ENCODE measurements around the gene KBTBD13. TPM values are rescaled to one million over a fixed set of nuclear protein-coding genes. Genes with fewer than 3 reads are reported as not detected.

Gene KBTBD13
- total RNA-seq = under 1 TPM in 1 of 5 donors, not detected in 4; 0.18 TPM
- not detected for polyA plus RNA-seq
- long read RNA-seq, donor 1 = 0 reads
- long read RNA-seq, donor 2 = 0 reads
- long read RNA-seq, donor 3 = 0 reads
- long read RNA-seq, donor 4 = 0 reads
- long read RNA-seq, donor 5 = 0 reads
- long read RNA-seq, donor 6 = 0 reads
- long read RNA-seq, donor 7 = 0 reads
- long read RNA-seq, donor 8 = 0 reads
- long read RNA-seq, donor 9 = 0 reads
- long read RNA-seq, donor 10 = 0 reads

DNA sequence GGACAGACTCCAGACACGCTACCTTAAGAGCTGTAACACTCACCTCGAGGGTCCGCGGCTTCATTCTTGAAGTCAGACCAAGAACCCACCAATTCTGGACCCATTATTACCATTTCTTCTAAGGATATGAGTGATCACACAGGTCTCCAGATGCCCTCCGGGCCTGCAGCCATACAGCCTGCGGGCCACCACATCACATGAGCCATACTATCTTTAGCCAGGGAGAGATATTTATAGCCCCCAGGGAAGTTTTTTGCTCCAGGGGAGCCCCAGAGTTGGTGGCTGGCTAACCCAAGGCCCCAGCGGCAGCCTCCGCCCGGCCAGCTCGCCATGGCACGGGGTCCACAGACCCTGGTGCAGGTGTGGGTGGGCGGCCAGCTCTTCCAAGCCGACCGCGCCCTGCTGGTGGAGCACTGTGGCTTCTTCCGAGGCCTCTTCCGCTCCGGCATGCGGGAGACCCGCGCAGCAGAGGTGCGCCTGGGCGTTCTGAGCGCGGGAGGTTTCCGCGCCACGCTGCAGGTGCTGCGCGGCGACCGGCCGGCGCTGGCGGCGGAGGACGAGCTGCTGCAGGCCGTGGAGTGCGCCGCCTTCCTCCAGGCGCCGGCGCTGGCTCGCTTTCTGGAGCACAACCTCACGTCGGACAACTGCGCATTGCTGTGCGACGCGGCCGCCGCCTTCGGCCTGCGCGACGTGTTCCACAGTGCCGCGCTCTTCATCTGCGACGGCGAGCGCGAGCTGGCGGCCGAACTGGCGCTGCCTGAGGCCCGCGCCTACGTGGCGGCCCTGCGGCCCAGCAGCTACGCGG lies at the start of gene KBTBD13:
TSS of gene KBTBD13 (plus strand) at position 261 of the 805 bp plus-strand sequence. CDS start at position 331, 70 bp downstream.
- TF ChIP-seq, protein P1, sequence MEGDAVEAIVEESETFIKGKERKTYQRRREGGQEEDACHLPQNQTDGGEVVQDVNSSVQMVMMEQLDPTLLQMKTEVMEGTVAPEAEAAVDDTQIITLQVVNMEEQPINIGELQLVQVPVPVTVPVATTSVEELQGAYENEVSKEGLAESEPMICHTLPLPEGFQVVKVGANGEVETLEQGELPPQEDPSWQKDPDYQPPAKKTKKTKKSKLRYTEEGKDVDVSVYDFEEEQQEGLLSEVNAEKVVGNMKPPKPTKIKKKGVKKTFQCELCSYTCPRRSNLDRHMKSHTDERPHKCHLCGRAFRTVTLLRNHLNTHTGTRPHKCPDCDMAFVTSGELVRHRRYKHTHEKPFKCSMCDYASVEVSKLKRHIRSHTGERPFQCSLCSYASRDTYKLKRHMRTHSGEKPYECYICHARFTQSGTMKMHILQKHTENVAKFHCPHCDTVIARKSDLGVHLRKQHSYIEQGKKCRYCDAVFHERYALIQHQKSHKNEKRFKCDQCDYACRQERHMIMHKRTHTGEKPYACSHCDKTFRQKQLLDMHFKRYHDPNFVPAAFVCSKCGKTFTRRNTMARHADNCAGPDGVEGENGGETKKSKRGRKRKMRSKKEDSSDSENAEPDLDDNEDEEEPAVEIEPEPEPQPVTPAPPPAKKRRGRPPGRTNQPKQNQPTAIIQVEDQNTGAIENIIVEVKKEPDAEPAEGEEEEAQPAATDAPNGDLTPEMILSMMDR (IDR thresholded peaks at IDR 0.05) = no peak
- TF ChIP-seq POLR2AphosphoS5 (IDR thresholded peaks at IDR 0.05) (no peak), POLR2A (IDR thresholded peaks at IDR 0.05) (no peak), EP300 (IDR thresholded peaks at IDR 0.05) (no peak)
- intact Hi-C loops (cut with DNase I; ENCODE audit: low total_unique reads) = no loop called here
- H3K4me1 ChIP-seq = peaks cover 7 to 19% (median 16%) of the 10 kb centered on the region in 4 donors
- DNase-seq = no peak
- peak within 1 kb of the TSS in 1 of 4 donors; percentile 26 for H3K4me3 ChIP-seq
- no peaks in the 10 kb centered on the region for H3K9me3 ChIP-seq
- H3K36me3 ChIP-seq = no peaks in the 10 kb centered on the region
- WGBS, 5 donors = 60 to 86% (median 81%) methylated on average over 45 to 73 of the region's 73 CpGs
- H3K27ac ChIP-seq = no peak within 1 kb of the TSS
- peaks cover 0 to 32% (median 15%) of the 10 kb centered on the region in 3 donors for H3K27me3 ChIP-seq

DNA sequence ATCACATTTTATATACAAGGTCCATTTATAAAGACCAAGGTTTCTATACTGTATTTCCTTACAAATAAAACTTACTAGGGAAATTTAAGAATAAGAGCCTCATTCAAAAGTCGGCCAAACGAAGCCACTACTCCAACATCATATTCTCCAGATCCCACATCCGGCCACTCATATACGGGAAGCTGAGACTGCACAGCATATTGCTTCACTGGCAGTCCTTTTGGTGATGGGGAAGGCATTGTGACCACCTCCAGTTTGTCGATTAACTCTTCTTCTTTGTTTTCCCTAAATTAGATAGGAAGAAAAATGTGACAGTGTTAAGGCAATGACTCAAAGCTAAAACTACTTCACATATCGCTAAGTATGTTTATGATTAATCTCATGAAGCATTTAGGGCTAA lies 49.8 kb upstream of the KBTBD13 start:
- peaks cover 9 to 34% (median 21%) of the 10 kb centered on the region in 4 donors for H3K4me1 ChIP-seq
- 88 to 92% (median 92%) methylated on average over 6 of the region's 6 CpGs for WGBS, 5 donors
- TF ChIP-seq EP300 (IDR thresholded peaks at IDR 0.05) = no peak
- no peak for TF ChIP-seq POLR2A (IDR thresholded peaks at IDR 0.05)
- TF ChIP-seq, protein P1 (IDR thresholded peaks at IDR 0.05) = no peak
- TF ChIP-seq POLR2AphosphoS5 (IDR thresholded peaks at IDR 0.05) = no peak

DNA sequence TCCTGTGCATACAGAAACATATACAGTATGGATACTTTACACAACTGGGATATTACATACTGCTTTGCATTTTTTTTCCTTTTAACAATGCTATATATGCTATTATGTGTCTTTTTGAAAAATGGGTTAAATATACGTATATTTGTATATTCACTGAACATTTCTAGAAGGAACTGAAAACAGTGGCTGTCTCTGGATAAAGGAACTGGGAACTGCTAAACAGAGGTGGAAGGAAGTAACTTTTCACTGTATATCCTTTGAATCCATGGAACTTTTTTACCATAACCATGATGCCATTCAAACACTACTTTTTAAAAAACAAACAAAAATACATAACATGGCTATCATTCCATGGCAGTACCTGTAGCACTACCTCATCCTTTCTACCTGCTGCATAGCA lies 49.0 kb upstream of the KBTBD13 start:
- no peak for DNase-seq
- intact Hi-C loops (cut with DNase I; ENCODE audit: low total_unique reads) = no loop called here
- peaks cover 9 to 28% (median 18%) of the 10 kb centered on the region in 4 donors for H3K4me1 ChIP-seq

More for the DNA sequence above, 49.8 kb upstream of the KBTBD13 start:
- Histone ChIP-seq H3K4me3 (no peak overlapping the region), H3K36me3 (peaks cover 5 to 43% (median 38%) of the 10 kb centered on the region in 4 donors), H3K27ac (no peak overlapping the region), H3K9me3 (no peaks in the 10 kb centered on the region), H3K27me3 (no peaks in the 10 kb centered on the region)
- no peak for DNase-seq
- intact Hi-C loops (cut with DNase I; ENCODE audit: low total_unique reads) = no loop called here

DNA sequence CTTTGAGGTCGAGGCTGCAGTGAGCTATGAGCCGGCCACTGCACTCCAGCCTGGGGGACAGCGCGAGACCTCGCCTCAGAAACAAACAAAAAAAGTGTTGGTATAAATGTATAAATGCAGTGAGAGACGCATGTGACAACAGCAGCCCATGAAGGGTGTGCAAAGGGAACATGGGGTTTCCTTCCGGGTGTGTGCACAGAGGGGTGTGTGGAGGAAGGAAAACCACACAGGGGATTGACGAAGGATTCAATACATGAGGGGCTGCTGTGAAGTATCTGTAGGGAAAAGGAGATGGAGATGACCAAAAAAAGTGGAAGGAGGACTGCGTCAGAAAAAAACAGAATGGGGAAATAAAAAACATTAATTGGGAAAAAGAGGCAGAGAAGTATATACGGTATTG lies 48.2 kb upstream of the KBTBD13 start:
- H3K36me3 ChIP-seq = peaks cover 5 to 36% (median 34%) of the 10 kb centered on the region in 4 donors
- no peaks in the 10 kb centered on the region for H3K9me3 ChIP-seq
- H3K4me1 ChIP-seq = peaks cover 9 to 34% (median 20%) of the 10 kb centered on the region in 4 donors
- peak overlapping the region in 2 of 5 donors; percentile 81 to 85 for H3K27ac ChIP-seq
- H3K4me3 ChIP-seq = peak overlapping the region; percentile 68 to 95 (median 75)
- TF ChIP-seq POLR2A (IDR thresholded peaks at IDR 0.05) (no peak), POLR2AphosphoS5 (IDR thresholded peaks at IDR 0.05) (no peak), EP300 (IDR thresholded peaks at IDR 0.05) (no peak)
- TF ChIP-seq, protein P1 (IDR thresholded peaks at IDR 0.05) = no peak
- DNase-seq = no peak
- WGBS, 5 donors = 25 to 36% (median 28%) methylated on average over 10 of the region's 10 CpGs
- intact Hi-C loops (cut with DNase I; ENCODE audit: low total_unique reads) = no loop called here
- H3K27me3 ChIP-seq = no peaks in the 10 kb centered on the region

More for the DNA sequence above, 49.0 kb upstream of the KBTBD13 start:
- 65 to 88% (median 79%) methylated on average over 1 of the region's 1 CpG for WGBS, 5 donors
- TF ChIP-seq POLR2A (IDR thresholded peaks at IDR 0.05) = no peak
- TF ChIP-seq, protein P1 (IDR thresholded peaks at IDR 0.05) = no peak
- TF ChIP-seq POLR2AphosphoS5 (IDR thresholded peaks at IDR 0.05) = no peak
- TF ChIP-seq EP300 (IDR thresholded peaks at IDR 0.05) = no peak
- Histone ChIP-seq H3K27ac (no peak overlapping the region), H3K36me3 (peaks cover 5 to 41% (median 36%) of the 10 kb centered on the region in 4 donors), H3K27me3 (no peaks in the 10 kb centered on the region), H3K9me3 (no peaks in the 10 kb centered on the region), H3K4me3 (peak overlapping the region in 2 of 4 donors; percentile 72 to 95)
